GM21786 (cell line): Measurements from ENCODE around the gene ATXN3.

ENCODE experiments used
- ATAC-seq: cut with Tn5 transposase; IDR thresholded peaks from one replicate; pipeline ENCODE4 v1.9.1; 2021; ENCODE audit not compliant: unreplicated experiment

ATXN3 gene

GRCh38 chr14:92009604-92010003 lies 96.8 kb downstream of the ATXN3 start:
- ATAC-seq: no peak
